H1 (cell line): ENCODE measurements around the gene SLC25A26. TPM values are rescaled to one million over a fixed set of nuclear protein-coding genes. Genes with fewer than 3 reads are reported as not detected.

ENCODE experiments used
- CTCF ChIA-PET: fragments of 300-600 bp; sonication (Branson Sonifier 250); formaldehyde crosslinking; loops from one replicate; lab custom pipeline; 2021; ENCODE audit not compliant: partially characterized antibody; lab: Charles Lee
- POLR2A ChIA-PET: fragments of 300-600 bp; sonication (Branson Sonifier 250); formaldehyde crosslinking; loops from one replicate; lab custom pipeline; 2021; ENCODE audit warnings: inconsistent platforms; ENCODE audit not compliant: partially characterized antibody; lab: Charles Lee
- DNase-seq, 2 experiments: peaks; one replicate each; pipeline versions ENCODE4 v3.0.0 to v3.0.0-alpha.2; 2010 to 2022; ENCODE audit warnings: low spot score in 2 of 2, low read depth in 1 of 2, mixed read lengths in 1 of 2
- FAIRE-seq: peaks from 2 replicates; lab custom pipeline; 2011; peaks lifted over from hg19 to GRCh38; lab: Jason Lieb, UNC
- H2AFZ ChIP-seq: 2 replicates; pipeline ENCODE4 v1.8.1; 2012; ENCODE audit warnings: low read length, inconsistent platforms
- H2AK5ac ChIP-seq: 2 replicates; pipeline ENCODE4 v1.6.1; 2013; ENCODE audit warnings: low read depth, low read length
- H2BK120ac ChIP-seq: replicated peaks from 2 replicates; pipeline ENCODE3; 2013; ENCODE audit warnings: low read depth, low read length, inconsistent platforms
- H2BK12ac ChIP-seq: 2 replicates; pipeline ENCODE4 v1.6.1; 2013; ENCODE audit warnings: low read depth, low read length
- H2BK15ac ChIP-seq: 2 replicates; pipeline ENCODE4 v1.6.1; 2013; ENCODE audit warnings: low read length
- H2BK20ac ChIP-seq: 2 replicates; pipeline ENCODE4 v1.6.1; 2013; ENCODE audit warnings: low read length
- H2BK5ac ChIP-seq: 2 replicates; pipeline ENCODE4 v1.6.1; 2013; ENCODE audit warnings: low read depth, low read length
- H3K14ac ChIP-seq: 2 replicates; pipeline ENCODE4 v1.6.1; 2013; ENCODE audit warnings: inconsistent platforms; ENCODE audit not compliant: insufficient read length
- H3K18ac ChIP-seq: 2 replicates; pipeline ENCODE4 v1.6.1; 2013; ENCODE audit warnings: low read length; ENCODE audit errors: extremely low read depth
- H3K23ac ChIP-seq: 2 replicates; pipeline ENCODE4 v1.6.1; 2013; ENCODE audit warnings: inconsistent platforms; ENCODE audit not compliant: insufficient read length
- H3K23me2 ChIP-seq: 2 replicates; pipeline ENCODE4 v1.6.1; 2013; ENCODE audit warnings: low read depth, low read length
- H3K27ac ChIP-seq: 2 replicates; pipeline ENCODE4 v1.6.1; 2011; ENCODE audit warnings: low read depth, low read length, inconsistent platforms
- H3K27me3 ChIP-seq, 4 experiments: replicated peaks in 1 of 4; 1 replicate in 1 of 4; 2 replicates in 3 of 4; pipeline versions ENCODE4 v1.6.1 to v1.8.1; 2011 to 2013; ENCODE audit warnings: low read length in 3 of 4, mild to moderate bottlenecking in 3 of 4, inconsistent platforms in 2 of 4, mixed read lengths in 2 of 4, moderate library complexity in 1 of 4; ENCODE audit not compliant: control insufficient read depth in 3 of 4, insufficient read depth in 3 of 4; ENCODE audit errors: extremely low read depth in 1 of 4
- H3K36me3 ChIP-seq, 4 experiments: 2 replicates each; pipeline versions ENCODE4 v1.6.1 to v1.8.1; 2011 to 2013; ENCODE audit warnings: mild to moderate bottlenecking in 4 of 4, low read length in 3 of 4, moderate library complexity in 2 of 4, control low read depth in 1 of 4, inconsistent platforms in 1 of 4; ENCODE audit not compliant: insufficient read depth in 4 of 4, control insufficient read depth in 2 of 4
- H3K4ac ChIP-seq: replicated peaks from 2 replicates; pipeline ENCODE3; 2013; ENCODE audit warnings: low read length, low read depth, mixed read lengths, inconsistent platforms; ENCODE audit not compliant: insufficient read length
- H3K4me1 ChIP-seq, 4 experiments: replicated peaks in 1 of 4; 1 replicate in 1 of 4; 2 replicates in 3 of 4; pipeline versions ENCODE4 v1.6.1 to v1.8.1; 2011 to 2013; ENCODE audit warnings: low read length in 3 of 4, inconsistent platforms in 2 of 4, mixed read lengths in 1 of 4; ENCODE audit not compliant: insufficient read depth in 4 of 4, control insufficient read depth in 3 of 4
- H3K4me2 ChIP-seq, 2 experiments: 2 replicates each; pipeline versions ENCODE4 v1.6.1 to v1.8.1; 2011 to 2013; ENCODE audit warnings: low read depth in 2 of 2, low read length in 2 of 2, control low read depth in 1 of 2, inconsistent platforms in 1 of 2, mild to moderate bottlenecking in 1 of 2; ENCODE audit not compliant: insufficient read depth in 1 of 2
- H3K4me3 ChIP-seq, 4 experiments: fragments of 200-600, 300-600 bp in 1 of 4; sonication (generic), shearing (Covaris generic), sonication (Bioruptor Twin) in 1 of 4; 2 replicates each; pipeline versions ENCODE4 v1.5.1 to v1.8.1; 2011 to 2016; ENCODE audit warnings: low read length in 4 of 4, low read depth in 3 of 4, control low read depth in 2 of 4, inconsistent platforms in 2 of 4, mild to moderate bottlenecking in 2 of 4, mixed read lengths in 1 of 4, moderate library complexity in 1 of 4; ENCODE audit not compliant: insufficient read depth in 2 of 4; ENCODE audit errors: extremely low read depth in 1 of 4
- H3K56ac ChIP-seq: replicated peaks from 2 replicates; pipeline ENCODE3; 2013; ENCODE audit warnings: low read depth, mild to moderate bottlenecking, mixed read lengths, low read length, inconsistent platforms; ENCODE audit not compliant: insufficient read length
- H3K79me1 ChIP-seq: 2 replicates; pipeline ENCODE4 v1.6.1; 2013; ENCODE audit warnings: low read depth, low read length, control low read depth
- H3K79me2 ChIP-seq, 2 experiments: 2 replicates each; pipeline versions ENCODE4 v1.6.1 to v1.8.1; 2012 to 2013; ENCODE audit warnings: low read length in 2 of 2, mild to moderate bottlenecking in 2 of 2, inconsistent platforms in 1 of 2; ENCODE audit not compliant: insufficient read depth in 2 of 2, control insufficient read depth in 1 of 2
- H3K9ac ChIP-seq, 4 experiments: replicated peaks in 1 of 4; 1 replicate in 1 of 4; 2 replicates in 3 of 4; pipeline versions ENCODE4 v1.6.1 to v1.8.1; 2011 to 2013; ENCODE audit warnings: low read depth in 3 of 4, low read length in 3 of 4, control low read depth in 2 of 4, mild to moderate bottlenecking in 2 of 4, moderate library complexity in 2 of 4, inconsistent platforms in 1 of 4; ENCODE audit errors: extremely low read depth in 1 of 4
- H3K9me3 ChIP-seq, 2 experiments: 2 replicates each; pipeline versions ENCODE4 v1.6.1 to v1.8.1; 2012 to 2013; ENCODE audit warnings: mild to moderate bottlenecking in 2 of 2, moderate library complexity in 2 of 2, control low read depth in 1 of 2, inconsistent platforms in 1 of 2, low read depth in 1 of 2, low read length in 1 of 2, mixed read lengths in 1 of 2; ENCODE audit not compliant: insufficient read depth in 2 of 2
- H4K20me1 ChIP-seq, 2 experiments: replicated peaks in 1 of 2; 2 replicates each; pipeline versions ENCODE3 to v1.8.1; 2011 to 2013; ENCODE audit warnings: inconsistent platforms in 2 of 2, low read length in 2 of 2, mild to moderate bottlenecking in 1 of 2; ENCODE audit not compliant: insufficient read depth in 2 of 2, control insufficient read depth in 1 of 2
- H4K5ac ChIP-seq: 2 replicates; pipeline ENCODE4 v1.6.1; 2013; ENCODE audit warnings: low read length, low read depth, mixed read lengths, inconsistent platforms; ENCODE audit not compliant: insufficient read length
- H4K8ac ChIP-seq: 2 replicates; pipeline ENCODE4 v1.8.0; 2013; ENCODE audit warnings: mild to moderate bottlenecking, moderate library complexity, low read length, inconsistent platforms; ENCODE audit not compliant: insufficient read depth; ENCODE audit errors: extremely low read depth
- H4K91ac ChIP-seq: replicated peaks from 2 replicates; pipeline ENCODE3; 2013; ENCODE audit warnings: low read length, mixed read lengths, inconsistent platforms; ENCODE audit not compliant: insufficient read length
- BCL11A ChIP-seq, 2 experiments: IDR thresholded peaks; one replicate each; pipeline ENCODE4 v1.6.1; 2011; ENCODE audit warnings: low read depth in 2 of 2, low read length in 2 of 2, mild to moderate bottlenecking in 2 of 2
- NANOG ChIP-seq: IDR thresholded peaks from 2 replicates; pipeline ENCODE4 v1.6.1; 2011; ENCODE audit warnings: low read length, low read depth, mild to moderate bottlenecking, inconsistent platforms; ENCODE audit not compliant: insufficient read depth, poor library complexity, severe bottlenecking
- PHF8 ChIP-seq: fragments of 200-600 bp; sonication (generic); conservative IDR thresholded peaks from 2 replicates; pipeline ENCODE4 v1.7.1; 2012; ENCODE audit warnings: low read depth, mild to moderate bottlenecking, inconsistent platforms, low read length, moderate library complexity
- POLR2A ChIP-seq, 2 experiments: IDR thresholded peaks; 1 replicate in 1 of 2; 2 replicates in 1 of 2; pipeline ENCODE4 v1.6.1; 2011; ENCODE audit warnings: low read depth in 2 of 2, low read length in 2 of 2, mild to moderate bottlenecking in 2 of 2; ENCODE audit errors: control extremely low read depth in 1 of 2
- RBBP5 ChIP-seq: IDR thresholded peaks from 2 replicates; pipeline ENCODE4 v1.7.1; 2012; ENCODE audit warnings: low read depth, mild to moderate bottlenecking, inconsistent platforms, low read length, moderate library complexity, borderline replicate concordance
- RNF2 ChIP-seq: fragments of 200-900, 300-1000 bp; sonication (generic); IDR thresholded peaks from 2 replicates; pipeline ENCODE4 v1.7.1; 2016; ENCODE audit warnings: borderline replicate concordance, low read depth, mild to moderate bottlenecking, antibody characterized with exemption, low read length; ENCODE audit not compliant: poor library complexity, severe bottlenecking; ENCODE audit errors: missing control alignments
- RXRA ChIP-seq: IDR thresholded peaks from 2 replicates; pipeline ENCODE4 v1.6.1; 2011; ENCODE audit warnings: low read depth, mild to moderate bottlenecking, low read length, moderate library complexity; ENCODE audit not compliant: insufficient read depth
- SAP30 ChIP-seq: fragments of 300-600 bp; sonication (generic); IDR thresholded peaks from 2 replicates; pipeline ENCODE4 v1.7.1; 2012; ENCODE audit warnings: low read length, moderate library complexity, mild to moderate bottlenecking, inconsistent platforms; ENCODE audit not compliant: insufficient read depth, insufficient replicate concordance
- SRF ChIP-seq: IDR thresholded peaks from 2 replicates; pipeline ENCODE4 v1.6.1; 2011; ENCODE audit warnings: mild to moderate bottlenecking, low read depth, low read length, moderate library complexity
- TEAD4 ChIP-seq: IDR thresholded peaks from 2 replicates; pipeline ENCODE4 v1.6.1; 2012; ENCODE audit warnings: low read depth, low read length, inconsistent platforms, mixed read lengths
- WGBS, 2 experiments: shearing (Covaris generic) in 1 of 2; methylation state at CpG; one replicate each; pipeline versions ENCODE4 v1.1.6 to v1.1.7; 2013 to 2015; ENCODE audit warnings: low lambda C conversion rate in 2 of 2, mixed read lengths in 2 of 2, inconsistent platforms in 1 of 2, low coverage in 1 of 2, missing lambda C conversion rate in 1 of 2; ENCODE audit not compliant: insufficient replicate concordance in 2 of 2, insufficient coverage in 1 of 2, insufficient read length in 1 of 2; ENCODE audit errors: extremely low coverage in 1 of 2, missing lambda C conversion rate in 1 of 2; 5-methylcytosine and 5-hydroxymethylcytosine counted together
- polyA plus RNA-seq, 7 experiments: library from polyadenylated mRNA; depleted of rRNA in 3 of 7; stranded (reverse) in 5 of 7; unstranded in 2 of 7; fragments of >200 nt in 5 of 7; fragments of 200-250 nt in 2 of 7; gene quantifications; 1 replicate in 5 of 7; 2 replicates in 1 of 7; 4 replicates in 1 of 7; pipeline versions ENCODE4 v1.2.1 to v1.2.3, GENCODE V29; 2011 to 2013; ENCODE audit warnings: missing spikeins in 2 of 7, mixed read lengths in 2 of 7
- total RNA-seq: library from RNA; stranded (reverse); fragmentation: NEBNext Ultra II Directional; extraction: Animal tissue kit (Norgen Biotek cat#: 25700); gene quantifications from 2 replicates; pipeline ENCODE4 v1.2.1, GENCODE V29; 2021

Gene SLC25A26
- total and polyA plus RNA-seq, 2 of the 8 experiments (the other 6 are each of a cell fraction or from before 2014, with no cell fraction given), result 30.0 to 37.0 TPM

GRCh38 chr3:66396161-66396760 is 175.5 kb downstream of the SLC25A26 start:
- TF ChIP-seq RBBP5 (no peak), NANOG (no peak), BCL11A (IDR thresholded peaks at IDR 0.05; ENCODE audit: low read depth in 2 of 2, low read length in 2 of 2) (no peak), POLR2A (IDR thresholded peaks at IDR 0.05; ENCODE audit: control extremely low read depth in 1 of 2, low read depth in 2 of 2, low read length in 2 of 2) (no peak), SRF (no peak), RXRA (no peak), TEAD4 (no peak), RNF2 (no peak), PHF8 (no peak), SAP30 (no peak)
- no peak overlapping the region for H4K5ac ChIP-seq
- no peak overlapping the region for H2BK12ac ChIP-seq
- 84 to 100% methylated on average over 1 to 13 of the region's 13 CpGs for WGBS, 2 experiments
- no peak overlapping the region for H2BK20ac ChIP-seq
- FAIRE-seq, result no peak
- H2AFZ ChIP-seq, result no peak overlapping the region
- no peak overlapping the region for H3K23ac ChIP-seq
- H3K4me3 ChIP-seq, result no peak overlapping the region
- peaks cover 10 to 18% of the 10 kb centered on the region in 2 experiments for H4K20me1 ChIP-seq
- H3K4me1 ChIP-seq, result no peaks in the 10 kb centered on the region; a peak in 1 of 7 replicates
- H3K23me2 ChIP-seq, result no peaks in the 10 kb centered on the region
- peaks cover 55 to 93% (median 72%) of the 10 kb centered on the region in 4 experiments for H3K36me3 ChIP-seq
- H3K14ac ChIP-seq, result no peak overlapping the region
- peaks cover 2% of the 10 kb centered on the region for H3K79me1 ChIP-seq
- H3K9ac ChIP-seq, result no peak overlapping the region
- no peak overlapping the region for H3K27ac ChIP-seq
- DNase-seq, result no peak
- H2AK5ac ChIP-seq, result no peak overlapping the region
- H3K27me3 ChIP-seq, result no peaks in the 10 kb centered on the region
- no peak overlapping the region for H4K8ac ChIP-seq
- ChIA-PET CTCF (interaction anchor here (1.4 to 4.9 kb wide), 6 partner anchors 11 to 426 kb away, joined by 5 to 22 read pairs (median 10); no protein-coding TSS in a partner anchor), POLR2A (interaction anchor here (0.9 kb wide), 1 partner anchor 13 kb away, joined by 4 read pairs; no protein-coding TSS in a partner anchor)
- peaks cover 0 to 26% of the 10 kb centered on the region in 2 experiments; a peak in 2 of 4 replicates for H3K79me2 ChIP-seq
- no peak overlapping the region for H2BK120ac ChIP-seq
- H2BK5ac ChIP-seq, result peak overlapping the region; percentile 46; the same call in 1 of the 2 replicates
- H3K4ac ChIP-seq, result no peak overlapping the region
- no peak overlapping the region for H3K56ac ChIP-seq
- H3K9me3 ChIP-seq, result no peaks in the 10 kb centered on the region
- no peak overlapping the region for H3K18ac ChIP-seq
- H2BK15ac ChIP-seq, result no peak overlapping the region
- H3K4me2 ChIP-seq, result no peak overlapping the region
- H4K91ac ChIP-seq, result no peak overlapping the region
